Measurements from ENCODE around the gene TMEM238L. TPM values are rescaled to one million over a fixed set of nuclear protein-coding genes. Genes with fewer than 3 reads are reported as not detected.

Gene TMEM238L
- total and polyA plus RNA-seq, 2 experiments from 2014 or later = not detected

DNA sequence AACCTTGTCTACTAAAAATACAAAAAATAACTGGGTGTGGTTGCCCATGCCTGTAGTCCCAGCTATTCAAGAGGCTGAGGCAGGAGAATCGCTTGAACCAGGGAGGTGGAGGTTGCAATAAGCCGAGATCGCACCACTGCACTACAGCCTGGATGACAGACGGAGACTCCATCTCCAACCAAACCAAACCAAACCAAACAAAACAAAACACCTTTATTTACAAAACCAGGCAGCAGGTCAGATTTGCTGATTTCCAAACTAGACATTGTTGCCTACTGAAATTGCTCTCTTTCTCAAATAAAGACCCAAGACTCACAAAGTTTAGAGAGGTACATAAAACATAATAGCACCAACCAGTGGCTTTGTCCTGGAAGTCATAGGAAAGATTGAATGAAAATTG is 5.7 kb upstream of the TMEM238L start:
- ATAC-seq = no peak
- no peak overlapping the region for H2AFZ ChIP-seq
- Mint-ChIP-seq H3K9me3 (no peaks in the 10 kb centered on the region), H3K36me3 (ENCODE audit: low read depth) (no peaks in the 10 kb centered on the region; the same call in 2 of the 3 replicates), H3K27ac (no peak overlapping the region), H3K4me1 (peaks cover 3% of the 10 kb centered on the region; the same call in 2 of the 3 replicates), H3K27me3 (ENCODE audit: insufficient read depth, low read depth, poor library complexity) (peaks cover 2% of the 10 kb centered on the region), H3K4me3 (no peak overlapping the region)
- no peaks in the 10 kb centered on the region for H3K36me3 ChIP-seq (ENCODE audit: insufficient read depth)
- H4K20me1 ChIP-seq (replicated peaks; ENCODE audit: insufficient read depth) = no peaks in the 10 kb centered on the region
- no peak overlapping the region for H3K4me3 ChIP-seq
- no peaks in the 10 kb centered on the region for H3K79me2 ChIP-seq (replicated peaks; ENCODE audit: insufficient read depth)
- no peak overlapping the region for H3K27ac ChIP-seq (ENCODE audit: low read depth)
- no peak for DNase-seq (ENCODE audit: low spot score)
- no peaks in the 10 kb centered on the region for H3K9me2 ChIP-seq (ENCODE audit: insufficient read depth)
- H3K4me1 ChIP-seq (ENCODE audit: insufficient read depth) = no peaks in the 10 kb centered on the region
- no peaks in the 10 kb centered on the region for H3K27me3 ChIP-seq (ENCODE audit: insufficient read depth)
- no peaks in the 10 kb centered on the region for H3F3A ChIP-seq (replicated peaks; ENCODE audit: low read depth)
- H3K4me2 ChIP-seq = no peak overlapping the region
- TF ChIP-seq, protein P1, sequence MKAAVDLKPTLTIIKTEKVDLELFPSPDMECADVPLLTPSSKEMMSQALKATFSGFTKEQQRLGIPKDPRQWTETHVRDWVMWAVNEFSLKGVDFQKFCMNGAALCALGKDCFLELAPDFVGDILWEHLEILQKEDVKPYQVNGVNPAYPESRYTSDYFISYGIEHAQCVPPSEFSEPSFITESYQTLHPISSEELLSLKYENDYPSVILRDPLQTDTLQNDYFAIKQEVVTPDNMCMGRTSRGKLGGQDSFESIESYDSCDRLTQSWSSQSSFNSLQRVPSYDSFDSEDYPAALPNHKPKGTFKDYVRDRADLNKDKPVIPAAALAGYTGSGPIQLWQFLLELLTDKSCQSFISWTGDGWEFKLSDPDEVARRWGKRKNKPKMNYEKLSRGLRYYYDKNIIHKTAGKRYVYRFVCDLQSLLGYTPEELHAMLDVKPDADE (IDR thresholded peaks at IDR 0.05) = no peak
- TF ChIP-seq POLR2AphosphoS5 (IDR thresholded peaks at IDR 0.05; ENCODE audit: low read depth) (no peak), STAT1 (IDR thresholded peaks at IDR 0.05; ENCODE audit: unreplicated experiment) (no peak), JUNB (IDR thresholded peaks at IDR 0.05; ENCODE audit: unreplicated experiment) (no peak), CREB1 (CRISPR knock-in tag; IDR thresholded peaks at IDR 0.05; ENCODE audit: low read depth) (no peak), ZNF114 (CRISPR knock-in tag; IDR thresholded peaks at IDR 0.05) (no peak), EZH2 (IDR thresholded peaks at IDR 0.05; ENCODE audit: low read depth, unreplicated experiment) (no peak), ZNF331 (CRISPR knock-in tag; IDR thresholded peaks at IDR 0.05; ENCODE audit: low read depth) (no peak), EZH2phosphoT487 (IDR thresholded peaks at IDR 0.05; ENCODE audit: unreplicated experiment) (no peak), NANOG (IDR thresholded peaks at IDR 0.05; ENCODE audit: borderline replicate concordance) (no peak)
- TF ChIP-seq, protein P2, sequence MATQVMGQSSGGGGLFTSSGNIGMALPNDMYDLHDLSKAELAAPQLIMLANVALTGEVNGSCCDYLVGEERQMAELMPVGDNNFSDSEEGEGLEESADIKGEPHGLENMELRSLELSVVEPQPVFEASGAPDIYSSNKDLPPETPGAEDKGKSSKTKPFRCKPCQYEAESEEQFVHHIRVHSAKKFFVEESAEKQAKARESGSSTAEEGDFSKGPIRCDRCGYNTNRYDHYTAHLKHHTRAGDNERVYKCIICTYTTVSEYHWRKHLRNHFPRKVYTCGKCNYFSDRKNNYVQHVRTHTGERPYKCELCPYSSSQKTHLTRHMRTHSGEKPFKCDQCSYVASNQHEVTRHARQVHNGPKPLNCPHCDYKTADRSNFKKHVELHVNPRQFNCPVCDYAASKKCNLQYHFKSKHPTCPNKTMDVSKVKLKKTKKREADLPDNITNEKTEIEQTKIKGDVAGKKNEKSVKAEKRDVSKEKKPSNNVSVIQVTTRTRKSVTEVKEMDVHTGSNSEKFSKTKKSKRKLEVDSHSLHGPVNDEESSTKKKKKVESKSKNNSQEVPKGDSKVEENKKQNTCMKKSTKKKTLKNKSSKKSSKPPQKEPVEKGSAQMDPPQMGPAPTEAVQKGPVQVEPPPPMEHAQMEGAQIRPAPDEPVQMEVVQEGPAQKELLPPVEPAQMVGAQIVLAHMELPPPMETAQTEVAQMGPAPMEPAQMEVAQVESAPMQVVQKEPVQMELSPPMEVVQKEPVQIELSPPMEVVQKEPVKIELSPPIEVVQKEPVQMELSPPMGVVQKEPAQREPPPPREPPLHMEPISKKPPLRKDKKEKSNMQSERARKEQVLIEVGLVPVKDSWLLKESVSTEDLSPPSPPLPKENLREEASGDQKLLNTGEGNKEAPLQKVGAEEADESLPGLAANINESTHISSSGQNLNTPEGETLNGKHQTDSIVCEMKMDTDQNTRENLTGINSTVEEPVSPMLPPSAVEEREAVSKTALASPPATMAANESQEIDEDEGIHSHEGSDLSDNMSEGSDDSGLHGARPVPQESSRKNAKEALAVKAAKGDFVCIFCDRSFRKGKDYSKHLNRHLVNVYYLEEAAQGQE (IDR thresholded peaks at IDR 0.05; ENCODE audit: unreplicated experiment) = no peak
- TF ChIP-seq, protein P3, sequence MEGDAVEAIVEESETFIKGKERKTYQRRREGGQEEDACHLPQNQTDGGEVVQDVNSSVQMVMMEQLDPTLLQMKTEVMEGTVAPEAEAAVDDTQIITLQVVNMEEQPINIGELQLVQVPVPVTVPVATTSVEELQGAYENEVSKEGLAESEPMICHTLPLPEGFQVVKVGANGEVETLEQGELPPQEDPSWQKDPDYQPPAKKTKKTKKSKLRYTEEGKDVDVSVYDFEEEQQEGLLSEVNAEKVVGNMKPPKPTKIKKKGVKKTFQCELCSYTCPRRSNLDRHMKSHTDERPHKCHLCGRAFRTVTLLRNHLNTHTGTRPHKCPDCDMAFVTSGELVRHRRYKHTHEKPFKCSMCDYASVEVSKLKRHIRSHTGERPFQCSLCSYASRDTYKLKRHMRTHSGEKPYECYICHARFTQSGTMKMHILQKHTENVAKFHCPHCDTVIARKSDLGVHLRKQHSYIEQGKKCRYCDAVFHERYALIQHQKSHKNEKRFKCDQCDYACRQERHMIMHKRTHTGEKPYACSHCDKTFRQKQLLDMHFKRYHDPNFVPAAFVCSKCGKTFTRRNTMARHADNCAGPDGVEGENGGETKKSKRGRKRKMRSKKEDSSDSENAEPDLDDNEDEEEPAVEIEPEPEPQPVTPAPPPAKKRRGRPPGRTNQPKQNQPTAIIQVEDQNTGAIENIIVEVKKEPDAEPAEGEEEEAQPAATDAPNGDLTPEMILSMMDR (conservative IDR thresholded peaks at IDR 0.05; ENCODE audit: low read depth in 2 of 2) = no peak
- TF ChIP-seq, protein P4, sequence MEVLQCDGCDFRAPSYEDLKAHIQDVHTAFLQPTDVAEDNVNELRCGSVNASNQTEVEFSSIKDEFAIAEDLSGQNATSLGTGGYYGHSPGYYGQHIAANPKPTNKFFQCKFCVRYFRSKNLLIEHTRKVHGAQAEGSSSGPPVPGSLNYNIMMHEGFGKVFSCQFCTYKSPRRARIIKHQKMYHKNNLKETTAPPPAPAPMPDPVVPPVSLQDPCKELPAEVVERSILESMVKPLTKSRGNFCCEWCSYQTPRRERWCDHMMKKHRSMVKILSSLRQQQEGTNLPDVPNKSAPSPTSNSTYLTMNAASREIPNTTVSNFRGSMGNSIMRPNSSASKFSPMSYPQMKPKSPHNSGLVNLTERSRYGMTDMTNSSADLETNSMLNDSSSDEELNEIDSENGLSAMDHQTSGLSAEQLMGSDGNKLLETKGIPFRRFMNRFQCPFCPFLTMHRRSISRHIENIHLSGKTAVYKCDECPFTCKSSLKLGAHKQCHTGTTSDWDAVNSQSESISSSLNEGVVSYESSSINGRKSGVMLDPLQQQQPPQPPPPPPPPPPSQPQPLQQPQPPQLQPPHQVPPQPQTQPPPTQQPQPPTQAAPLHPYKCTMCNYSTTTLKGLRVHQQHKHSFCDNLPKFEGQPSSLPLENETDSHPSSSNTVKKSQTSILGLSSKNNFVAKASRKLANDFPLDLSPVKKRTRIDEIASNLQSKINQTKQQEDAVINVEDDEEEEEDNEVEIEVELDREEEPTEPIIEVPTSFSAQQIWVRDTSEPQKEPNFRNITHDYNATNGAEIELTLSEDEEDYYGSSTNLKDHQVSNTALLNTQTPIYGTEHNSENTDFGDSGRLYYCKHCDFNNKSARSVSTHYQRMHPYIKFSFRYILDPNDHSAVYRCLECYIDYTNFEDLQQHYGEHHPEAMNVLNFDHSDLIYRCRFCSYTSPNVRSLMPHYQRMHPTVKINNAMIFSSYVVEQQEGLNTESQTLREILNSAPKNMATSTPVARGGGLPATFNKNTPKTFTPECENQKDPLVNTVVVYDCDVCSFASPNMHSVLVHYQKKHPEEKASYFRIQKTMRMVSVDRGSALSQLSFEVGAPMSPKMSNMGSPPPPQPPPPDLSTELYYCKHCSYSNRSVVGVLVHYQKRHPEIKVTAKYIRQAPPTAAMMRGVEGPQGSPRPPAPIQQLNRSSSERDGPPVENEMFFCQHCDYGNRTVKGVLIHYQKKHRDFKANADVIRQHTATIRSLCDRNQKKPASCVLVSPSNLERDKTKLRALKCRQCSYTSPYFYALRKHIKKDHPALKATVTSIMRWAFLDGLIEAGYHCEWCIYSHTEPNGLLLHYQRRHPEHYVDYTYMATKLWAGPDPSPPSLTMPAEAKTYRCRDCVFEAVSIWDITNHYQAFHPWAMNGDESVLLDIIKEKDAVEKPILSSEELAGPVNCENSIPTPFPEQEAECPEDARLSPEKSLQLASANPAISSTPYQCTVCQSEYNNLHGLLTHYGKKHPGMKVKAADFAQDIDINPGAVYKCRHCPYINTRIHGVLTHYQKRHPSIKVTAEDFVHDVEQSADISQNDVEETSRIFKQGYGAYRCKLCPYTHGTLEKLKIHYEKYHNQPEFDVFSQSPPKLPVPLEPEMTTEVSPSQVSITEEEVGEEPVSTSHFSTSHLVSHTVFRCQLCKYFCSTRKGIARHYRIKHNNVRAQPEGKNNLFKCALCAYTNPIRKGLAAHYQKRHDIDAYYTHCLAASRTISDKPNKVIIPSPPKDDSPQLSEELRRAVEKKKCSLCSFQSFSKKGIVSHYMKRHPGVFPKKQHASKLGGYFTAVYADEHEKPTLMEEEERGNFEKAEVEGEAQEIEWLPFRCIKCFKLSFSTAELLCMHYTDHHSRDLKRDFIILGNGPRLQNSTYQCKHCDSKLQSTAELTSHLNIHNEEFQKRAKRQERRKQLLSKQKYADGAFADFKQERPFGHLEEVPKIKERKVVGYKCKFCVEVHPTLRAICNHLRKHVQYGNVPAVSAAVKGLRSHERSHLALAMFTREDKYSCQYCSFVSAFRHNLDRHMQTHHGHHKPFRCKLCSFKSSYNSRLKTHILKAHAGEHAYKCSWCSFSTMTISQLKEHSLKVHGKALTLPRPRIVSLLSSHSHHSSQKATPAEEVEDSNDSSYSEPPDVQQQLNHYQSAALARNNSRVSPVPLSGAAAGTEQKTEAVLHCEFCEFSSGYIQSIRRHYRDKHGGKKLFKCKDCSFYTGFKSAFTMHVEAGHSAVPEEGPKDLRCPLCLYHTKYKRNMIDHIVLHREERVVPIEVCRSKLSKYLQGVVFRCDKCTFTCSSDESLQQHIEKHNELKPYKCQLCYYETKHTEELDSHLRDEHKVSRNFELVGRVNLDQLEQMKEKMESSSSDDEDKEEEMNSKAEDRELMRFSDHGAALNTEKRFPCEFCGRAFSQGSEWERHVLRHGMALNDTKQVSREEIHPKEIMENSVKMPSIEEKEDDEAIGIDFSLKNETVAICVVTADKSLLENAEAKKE (CRISPR knock-in tag; IDR thresholded peaks at IDR 0.05) = no peak

Data from GM23338 (cell line).